Measurements from ENCODE around the gene NRG2. TPM values are rescaled to one million over a fixed set of nuclear protein-coding genes. Genes with fewer than 3 reads are reported as not detected.

The NRG2 gene
- total and polyA plus RNA-seq, 2 of the 8 experiments (the other 6 are each of a cell fraction or from before 2014, with no cell fraction given): 0.27 to 0.54 TPM

GRCh38 chr5:139912158-139912557 is 130.9 kb downstream of the NRG2 start (continued):
- TF ChIP-seq CHD7 (IDR thresholded peaks at IDR 0.05; ENCODE audit: insufficient replicate concordance, low read length) (no peak), POU5F1 (IDR thresholded peaks at IDR 0.05; ENCODE audit: low read depth, low read length) (no peak), HDAC2 (IDR thresholded peaks at IDR 0.05; ENCODE audit: borderline replicate concordance in 1 of 2, low read depth in 2 of 2, low read length in 2 of 2) (no peak), SP1 (IDR thresholded peaks at IDR 0.05; ENCODE audit: low read depth, low read length) (no peak), POLR2A (IDR thresholded peaks at IDR 0.05; ENCODE audit: control extremely low read depth in 1 of 2, low read depth in 2 of 2, low read length in 2 of 2) (no peak), USF2 (IDR thresholded peaks at IDR 0.05; ENCODE audit: low read length) (no peak)

All from H1 (cell line).